ENCODE data around the gene ERCC6L.
"Not testable (repeated sequence)": the region's sequence is repeated elsewhere in the genome, so short reads cannot be mapped to it uniquely, and the experiment has no call there.

ERCC6L gene

GRCh38 chrX:72245461-72246089, 6.7 kb upstream of the ERCC6L start:
- DNase-seq = peak; percentile 62

- no peak for DNase-seq
Observed at GRCh38 chrX:72243472-72243871, 4.6 kb upstream of the ERCC6L start.

- no peak for DNase-seq
Observed at GRCh38 chrX:72240976-72241375, 2.1 kb upstream of the ERCC6L start.

- DNase-seq = no peak
Observed at GRCh38 chrX:72238183-72238582, 644 bp downstream of the ERCC6L start.

GRCh38 chrX:72236841-72237240, 2.0 kb downstream of the ERCC6L start:
- no peak for DNase-seq

GRCh38 chrX:72230290-72230689, 8.5 kb downstream of the ERCC6L start:
- no peak for DNase-seq

GRCh38 chrX:72220375-72220774, 18.5 kb downstream of the ERCC6L start:
- not testable (repeated sequence) for DNase-seq

GRCh38 chrX:72216973-72217372, 21.9 kb downstream of the ERCC6L start:
- DNase-seq = no peak

GRCh38 chrX:72208126-72208800, 30.6 kb downstream of the ERCC6L start:
- DNase-seq = no peak

GRCh38 chrX:72207366-72207765, 31.5 kb downstream of the ERCC6L start:
- no peak for DNase-seq

GRCh38 chrX:72205706-72206105, 33.1 kb downstream of the ERCC6L start:
- DNase-seq = no peak

GRCh38 chrX:72203421-72203820, 35.4 kb downstream of the ERCC6L start:
- DNase-seq = no peak

GRCh38 chrX:72202792-72203401, 35.9 kb downstream of the ERCC6L start:
- DNase-seq = no peak

- DNase-seq = no peak
Observed at GRCh38 chrX:72201836-72202536, 36.8 kb downstream of the ERCC6L start.

GRCh38 chrX:72182924-72183323, 55.9 kb downstream of the ERCC6L start:
- no peak for DNase-seq

GRCh38 chrX:72181178-72182125, 57.4 kb downstream of the ERCC6L start, which contains the start of gene PIN4:
Gene PIN4, plus strand, starts transcription at chrX:72181757. Its CDS starts 29 bp downstream, at chrX:72181786.
- peak; percentile 82 for DNase-seq

GRCh38 chrX:72180539-72180938, 58.3 kb downstream of the ERCC6L start:
- DNase-seq = no peak

- no peak for DNase-seq
Observed at GRCh38 chrX:72176981-72177380, 61.8 kb downstream of the ERCC6L start.

GRCh38 chrX:72176289-72176688, 62.5 kb downstream of the ERCC6L start:
- not testable (repeated sequence) for DNase-seq

- no peak for DNase-seq
Observed at GRCh38 chrX:72169008-72169728, 69.7 kb downstream of the ERCC6L start.

- DNase-seq = no peak
Observed at GRCh38 chrX:72165551-72165950, 73.3 kb downstream of the ERCC6L start.

- DNase-seq = no peak
Observed at GRCh38 chrX:72159769-72160168, 79.1 kb downstream of the ERCC6L start.
